Heart right ventricle (tissue), 16 donors: ENCODE data around the gene SLC13A5. TPM values are rescaled to one million over a fixed set of nuclear protein-coding genes. Genes with fewer than 3 reads are reported as not detected.

Experiments used
- ATAC-seq, 8 donors: fragments of 200-7000 bp; cut with Tn5 transposase; one replicate each; pipeline ENCODE4 v1.9.1; 2020; ENCODE audit warnings: mild to moderate bottlenecking in 8 of 8, moderate library complexity in 8 of 8, moderate number of reproducible peaks in 1 of 8
- DNase-seq, 2 donors: peaks; one replicate each; pipeline ENCODE4 v3.0.0-alpha.2; 2020
- H3K27ac ChIP-seq, 10 donors: fragments of 200-600 bp; sonication (generic) in 2 of 10; one replicate each; pipeline versions ENCODE4 v1.5.0 to v1.8.0; 2020 to 2022; ENCODE audit warnings: mild to moderate bottlenecking in 3 of 10
- H3K27me3 ChIP-seq, 7 donors: fragments of 200-600 bp; one replicate each; pipeline ENCODE4 v1.8.0; 2021 to 2022; ENCODE audit warnings: mild to moderate bottlenecking in 2 of 7
- H3K36me3 ChIP-seq, 9 donors: fragments of 200-600 bp; sonication (generic) in 1 of 9; one replicate each; pipeline versions ENCODE4 v1.5.0 to v1.8.0; 2020 to 2022; ENCODE audit warnings: mild to moderate bottlenecking in 2 of 9
- H3K4me1 ChIP-seq, 9 donors: fragments of 200-600 bp; sonication (generic) in 1 of 9; one replicate each; pipeline versions ENCODE4 v1.5.0 to v1.8.0; 2020 to 2022; ENCODE audit warnings: mild to moderate bottlenecking in 4 of 9
- H3K4me3 ChIP-seq, 10 donors: fragments of 200-600 bp; sonication (generic) in 2 of 10; one replicate each; pipeline versions ENCODE4 v1.5.0 to v1.8.0; 2020 to 2022; ENCODE audit warnings: mild to moderate bottlenecking in 7 of 10, moderate library complexity in 2 of 10
- H3K9me3 ChIP-seq, 11 donors: fragments of 200-600 bp in 10 of 11; sonication (generic) in 2 of 11; one replicate each; pipeline versions ENCODE4 v1.5.0 to v1.8.0; 2013 to 2022; ENCODE audit warnings: mild to moderate bottlenecking in 2 of 11, control low read depth in 1 of 11, moderate library complexity in 1 of 11
- WGBS, 2 donors: extraction: QIAGEN DNeasy Blood & Tissue Kit; methylation state at CpG; one replicate each; pipeline ENCODE4 v1.1.7; 2013; ENCODE audit warnings: inconsistent platforms in 1 of 2; 5-methylcytosine and 5-hydroxymethylcytosine counted together
- intact Hi-C, 10 donors: fragments of 100-400 bp; cut with DNase I; formaldehyde crosslinking; loops; one replicate each; pipeline versions ENCODE4 v1.11.1 to v1.14.2; 2022
- polyA plus RNA-seq, 2 donors: library from polyadenylated mRNA; stranded (reverse); fragments of 200-250 nt; gene quantifications; one replicate each; pipeline ENCODE4 v1.2.3, GENCODE V29; 2013
- total RNA-seq, 10 donors: library from RNA; stranded (reverse); fragmentation: NEBNext Ultra II Directional in 3 of 10; extraction: Animal tissue kit (Norgen Biotek cat#: 25700) in 3 of 10; gene quantifications; one replicate each; pipeline versions ENCODE4 v1.2.1 to v1.2.4, GENCODE V29; 2021 to 2023
- TF ChIP-seq, protein P1 (sequence below), 9 donors: fragments of 200-600 bp; sonication (generic) in 2 of 9; IDR thresholded peaks; one replicate each; pipeline versions ENCODE4 v1.5.0 to v1.8.0; 2021 to 2022; ENCODE audit warnings: antibody characterized with exemption in 9 of 9, mild to moderate bottlenecking in 5 of 9, moderate library complexity in 1 of 9
- donor health status: Arrhythmogenic right ventricular cardiomyopathy.
- donor health status: ischemic (EF 13 %, LVEDD 7.1; RV severe dilation, severe dysfunction).
- donor health status: healthy with polysubstance abuse.
- donor health status: DM: no; HTN: yes; CAD: no.
- donor health status: DM: no; HTN: no; CAD: no.
- donor health status: ischemic (EF 25% LVEDD 6.9; RV normal size, moderate dysfunction).
- donor health status: ischemic (EF 25% LVEDD 5.7; RV mildly dilated, moderate dysfunction).
- donor health status: healthy.
- donor health status: DM: yes; HTN: yes; CAD: no.
- donor health status: Ischemic cardiomyopathy.
- donor health status: ischemic (EF 35%, LVEDD 5.7; RV mildly dilated, moderate dysfunction).
- donor health status: nonischemic (EF 11% LVEDD 7.7; RV severe dilation, severe dysfunction).
- donor health status: DM: yes; HTN: yes; CAD: no.
- donor health status: PGD.
- donor health status: ischemic (EF 29% LVEDD 5.4; RV normal size, mild dysfunction).
- donor health status: nonischemic (EF 23%, LVEDD 6.1; RV moderate dilation, normal function).

The SLC13A5 gene
- total and polyA plus RNA-seq, 12 donors = 0.03 to 0.36 (median 0.17) TPM; not detected in 9

- no peaks in the 10 kb centered on the region for H3K9me3 ChIP-seq
- H3K27ac ChIP-seq = no peak overlapping the region
- no peaks in the 10 kb centered on the region for H3K36me3 ChIP-seq
- DNase-seq = no peak
- intact Hi-C loops = no loop called here
- TF ChIP-seq, protein P1, sequence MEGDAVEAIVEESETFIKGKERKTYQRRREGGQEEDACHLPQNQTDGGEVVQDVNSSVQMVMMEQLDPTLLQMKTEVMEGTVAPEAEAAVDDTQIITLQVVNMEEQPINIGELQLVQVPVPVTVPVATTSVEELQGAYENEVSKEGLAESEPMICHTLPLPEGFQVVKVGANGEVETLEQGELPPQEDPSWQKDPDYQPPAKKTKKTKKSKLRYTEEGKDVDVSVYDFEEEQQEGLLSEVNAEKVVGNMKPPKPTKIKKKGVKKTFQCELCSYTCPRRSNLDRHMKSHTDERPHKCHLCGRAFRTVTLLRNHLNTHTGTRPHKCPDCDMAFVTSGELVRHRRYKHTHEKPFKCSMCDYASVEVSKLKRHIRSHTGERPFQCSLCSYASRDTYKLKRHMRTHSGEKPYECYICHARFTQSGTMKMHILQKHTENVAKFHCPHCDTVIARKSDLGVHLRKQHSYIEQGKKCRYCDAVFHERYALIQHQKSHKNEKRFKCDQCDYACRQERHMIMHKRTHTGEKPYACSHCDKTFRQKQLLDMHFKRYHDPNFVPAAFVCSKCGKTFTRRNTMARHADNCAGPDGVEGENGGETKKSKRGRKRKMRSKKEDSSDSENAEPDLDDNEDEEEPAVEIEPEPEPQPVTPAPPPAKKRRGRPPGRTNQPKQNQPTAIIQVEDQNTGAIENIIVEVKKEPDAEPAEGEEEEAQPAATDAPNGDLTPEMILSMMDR (IDR thresholded peaks at IDR 0.05) = no peak
- H3K4me3 ChIP-seq = no peak overlapping the region
- H3K27me3 ChIP-seq = peaks cover 0 to 72% (median 52%) of the 10 kb centered on the region in 7 donors
- no peak for ATAC-seq
- no peaks in the 10 kb centered on the region for H3K4me1 ChIP-seq
- WGBS, 2 donors = 64 to 78% methylated on average over 7 to 8 of the region's 8 CpGs
These were observed 6.2 kb downstream of the SLC13A5 start for GRCh38 chr17:6706996-6707395.

DNA sequence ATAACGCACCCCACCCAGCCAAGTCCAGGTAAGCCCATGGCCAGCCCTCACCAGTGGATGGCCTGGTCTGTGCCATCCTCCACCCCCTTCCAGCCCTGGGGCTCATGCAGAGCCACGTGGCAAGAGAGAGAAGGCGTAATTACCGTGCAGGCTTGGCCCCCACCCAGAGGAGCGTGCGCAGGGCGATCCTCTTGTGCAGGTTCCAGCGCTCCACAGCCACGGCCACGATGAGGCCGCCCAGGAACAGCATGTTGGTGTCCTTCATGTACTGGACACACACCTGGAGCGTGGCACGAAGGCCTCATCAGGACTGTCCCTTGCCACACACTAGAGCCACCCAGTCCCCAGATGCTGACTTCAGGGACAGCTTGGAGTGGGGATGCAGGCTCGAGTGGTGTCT, 6.7 kb downstream of the SLC13A5 start:
- H3K27ac ChIP-seq = no peak overlapping the region
- H3K9me3 ChIP-seq = no peaks in the 10 kb centered on the region
- no peaks in the 10 kb centered on the region for H3K4me1 ChIP-seq
- TF ChIP-seq, protein P1 (IDR thresholded peaks at IDR 0.05) = no peak
- intact Hi-C loops = no loop called here
- no peak overlapping the region for H3K4me3 ChIP-seq
- ATAC-seq = no peak
- DNase-seq = no peak
- no peaks in the 10 kb centered on the region for H3K36me3 ChIP-seq
- 87 to 89% methylated on average over 14 of the region's 14 CpGs for WGBS, 2 donors
- peaks cover 0 to 67% (median 50%) of the 10 kb centered on the region in 7 donors for H3K27me3 ChIP-seq

GRCh38 chr17:6704470-6705052, 8.6 kb downstream of the SLC13A5 start:
- no peaks in the 10 kb centered on the region for H3K9me3 ChIP-seq
- H3K27me3 ChIP-seq = peaks cover 0 to 54% (median 40%) of the 10 kb centered on the region in 7 donors
- no peak overlapping the region for H3K4me3 ChIP-seq
- TF ChIP-seq, protein P1 (IDR thresholded peaks at IDR 0.05) = no peak
- no peak for DNase-seq
- H3K36me3 ChIP-seq = no peaks in the 10 kb centered on the region
- H3K4me1 ChIP-seq = no peaks in the 10 kb centered on the region
- no peak overlapping the region for H3K27ac ChIP-seq
- intact Hi-C loops = no loop called here
- 73 to 83% methylated on average over 6 of the region's 6 CpGs for WGBS, 2 donors
- no peak for ATAC-seq

GRCh38 chr17:6703751-6704150, 9.4 kb downstream of the SLC13A5 start:
- 85 to 94% methylated on average over 10 of the region's 10 CpGs for WGBS, 2 donors
- Histone ChIP-seq H3K36me3 (no peaks in the 10 kb centered on the region), H3K27me3 (peaks cover 0 to 53% (median 37%) of the 10 kb centered on the region in 7 donors), H3K4me1 (no peaks in the 10 kb centered on the region), H3K27ac (no peak overlapping the region), H3K9me3 (no peaks in the 10 kb centered on the region), H3K4me3 (no peak overlapping the region)
- TF ChIP-seq, protein P1 (IDR thresholded peaks at IDR 0.05) = no peak
- intact Hi-C loops = no loop called here
- ATAC-seq (no peak), DNase-seq (no peak)
